HepG2 (cell line): ENCODE measurements around the gene CSE1L. TPM values are rescaled to one million over a fixed set of nuclear protein-coding genes. Genes with fewer than 3 reads are reported as not detected.

Experiments used
- ARNT2 ChIP-seq: sonication (generic); formaldehyde crosslinking; IDR thresholded peaks from 2 replicates; pipeline ENCODE4 v1.8.0; 2022; ENCODE audit warnings: mild to moderate bottlenecking, low read depth, missing genetic modification reagents, moderate library complexity
- FOXP1 ChIP-seq, 2 experiments: fragments of 450-650 bp in 1 of 2; IDR thresholded peaks; 2 replicates each; pipeline ENCODE4 v1.6.1; 2017 to 2018; ENCODE audit warnings: antibody characterized with exemption in 1 of 2
- KDM3A ChIP-seq: IDR thresholded peaks from 2 replicates; pipeline ENCODE4 v1.6.1; 2018; ENCODE audit warnings: low read depth, missing compliant biosample characterization
- KDM5B ChIP-seq: sonication (generic); formaldehyde crosslinking; IDR thresholded peaks from 2 replicates; pipeline ENCODE4 v1.4.0; 2020; ENCODE audit warnings: missing genetic modification reagents, mild to moderate bottlenecking, borderline replicate concordance
- NR2F1 ChIP-seq, 2 experiments: fragments of 450-650 bp in 1 of 2; formaldehyde crosslinking in 1 of 2; IDR thresholded peaks; 2 replicates each; pipeline versions ENCODE4 v1.5.0 to v1.6.1; 2016 to 2020; ENCODE audit warnings: mild to moderate bottlenecking in 1 of 2, missing compliant biosample characterization in 1 of 2, missing genetic modification reagents in 1 of 2, moderate library complexity in 1 of 2
- SAP130 ChIP-seq: IDR thresholded peaks from 2 replicates; pipeline ENCODE4 v1.6.1; 2016; ENCODE audit warnings: low read depth
- SNAPC2 ChIP-seq: sonication (generic); formaldehyde crosslinking; IDR thresholded peaks from 2 replicates; pipeline ENCODE4 v1.8.1; 2022; ENCODE audit warnings: mild to moderate bottlenecking, missing genetic modification reagents
- SOX13 ChIP-seq, 3 experiments: fragments of 450-650 bp in 1 of 3; sonication (generic) in 1 of 3; formaldehyde crosslinking in 1 of 3; IDR thresholded peaks in 2 of 3; conservative IDR thresholded peaks in 1 of 3; 2 replicates each; pipeline versions ENCODE4 v1.5.0 to v1.6.1; 2016 to 2020; ENCODE audit warnings: antibody characterized with exemption in 1 of 3, mild to moderate bottlenecking in 1 of 3, missing compliant biosample characterization in 1 of 3, missing genetic modification reagents in 1 of 3, moderate library complexity in 1 of 3
- ZMYM2 ChIP-seq: sonication (generic); formaldehyde crosslinking; IDR thresholded peaks from 2 replicates; pipeline ENCODE4 v1.8.0; 2022; ENCODE audit warnings: mild to moderate bottlenecking, missing genetic modification reagents
- ZMYM4 ChIP-seq: sonication (generic); formaldehyde crosslinking; IDR thresholded peaks from 2 replicates; pipeline ENCODE4 v1.8.1; 2023; ENCODE audit warnings: mild to moderate bottlenecking, missing genetic modification reagents
- ZNF430 ChIP-seq: sonication (generic); formaldehyde crosslinking; IDR thresholded peaks from 2 replicates; pipeline ENCODE4 v1.9.0; 2021; ENCODE audit warnings: mild to moderate bottlenecking, missing genetic modification reagents
- ZNF501 ChIP-seq: sonication (generic); formaldehyde crosslinking; IDR thresholded peaks from 2 replicates; pipeline ENCODE4 v1.5.1; 2020; ENCODE audit warnings: mild to moderate bottlenecking, moderate library complexity, missing genetic modification reagents
- ZNF562 ChIP-seq: sonication (generic); formaldehyde crosslinking; IDR thresholded peaks from 2 replicates; pipeline ENCODE4 v1.8.0; 2022; ENCODE audit warnings: missing genetic modification reagents, borderline replicate concordance
- ZNF761 ChIP-seq: sonication (generic); formaldehyde crosslinking; conservative IDR thresholded peaks from 2 replicates; pipeline ENCODE4 v1.4.0; 2020; ENCODE audit warnings: mild to moderate bottlenecking, missing genetic modification reagents
- polyA plus RNA-seq, 8 experiments: library from polyadenylated mRNA; depleted of rRNA in 3 of 8; stranded (reverse) in 7 of 8; unstranded in 1 of 8; fragments of >200 nt; fragmentation: Illumina TruSeq in 4 of 8; extraction: Trizol in 4 of 8; gene quantifications; 2 replicates each; pipeline versions ENCODE4 v1.2.1 to v1.2.3, GENCODE V29; 2011 to 2016; ENCODE audit warnings: low read depth in 4 of 8, missing spikeins in 1 of 8, mixed read lengths in 1 of 8; ENCODE audit not compliant: insufficient read depth in 1 of 8
- total RNA-seq, 5 experiments: library from RNA; depleted of rRNA; stranded (reverse); fragments of >200 nt; fragmentation: Illumina TruSeq; extraction: Trizol; gene quantifications; 2 replicates each; pipeline ENCODE4 v1.2.3, GENCODE V29; 2016; ENCODE audit warnings: low read depth in 1 of 5
- TF ChIP-seq, protein P1 (sequence below): sonication (generic); formaldehyde crosslinking; conservative IDR thresholded peaks from 2 replicates; pipeline ENCODE4 v1.4.0; 2020; ENCODE audit warnings: mild to moderate bottlenecking, missing genetic modification reagents, moderate library complexity
- TF ChIP-seq, protein P2 (sequence below): IDR thresholded peaks from 2 replicates; pipeline ENCODE4 v1.6.1; 2016; ENCODE audit warnings: low read depth
- TF ChIP-seq, protein P3 (sequence below): sonication (generic); formaldehyde crosslinking; IDR thresholded peaks from 2 replicates; pipeline ENCODE4 v1.8.0; 2022; ENCODE audit warnings: missing genetic modification reagents, mild to moderate bottlenecking, moderate library complexity, borderline replicate concordance
- TF ChIP-seq, protein P4 (sequence below): sonication (generic); formaldehyde crosslinking; IDR thresholded peaks from 2 replicates; pipeline ENCODE4 v1.5.0; 2020; ENCODE audit warnings: missing genetic modification reagents

Gene CSE1L
- total and polyA plus RNA-seq, 2 of the 13 experiments (the other 11 are each of a cell fraction or from before 2014, with no cell fraction given): 56.9 to 258 TPM

DNA sequence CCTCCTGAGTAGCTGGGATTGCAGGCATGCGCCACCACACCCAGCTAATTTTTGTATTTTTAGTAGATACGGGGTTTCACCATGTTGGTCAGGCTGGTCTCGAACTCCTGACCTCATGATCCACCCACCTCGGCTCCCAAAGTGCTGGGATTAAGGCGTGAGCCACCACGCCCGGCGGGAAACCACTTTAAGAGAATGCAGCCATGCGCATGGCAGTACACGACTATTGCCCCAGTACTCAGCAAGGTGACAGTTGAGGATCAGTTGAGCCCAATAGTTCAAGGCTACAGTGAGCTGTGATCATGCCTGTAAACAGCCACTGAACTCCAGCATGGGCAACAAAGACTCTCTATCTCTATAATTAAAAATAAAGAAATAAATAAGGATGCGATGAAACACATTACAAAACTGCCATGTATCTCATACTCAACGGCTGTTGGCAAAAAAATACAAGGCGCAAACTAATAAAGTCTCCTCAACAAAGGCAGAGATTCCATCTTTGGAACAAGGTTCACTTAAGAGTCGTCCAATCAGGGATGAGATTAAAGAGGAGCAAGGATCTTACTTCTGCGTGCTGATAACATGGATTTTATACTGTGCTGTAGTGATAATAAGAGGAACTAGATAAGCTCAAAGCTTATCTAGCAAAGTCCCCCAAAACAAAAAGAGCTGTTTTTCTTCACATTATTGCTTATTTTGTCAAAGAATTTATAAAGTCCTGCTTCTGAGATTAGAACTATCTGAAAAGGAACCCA lies 90.9 kb downstream of the CSE1L start (continued):
- TF ChIP-seq ZMYM2 (CRISPR knock-in tag) (0 out of 2 replicates have a peak, but pooled peaks have one; percentile 40), SNAPC2 (no peak), KDM3A (CRISPR knock-in tag) (0 out of 2 replicates have a peak, but pooled peaks have one; percentile 22), NR2F1 (CRISPR knock-in tag; IDR thresholded peaks at IDR 0.05) (peak in 1 of 2 experiments; percentile 48; a peak in 2 of 4 replicates), ZNF562 (CRISPR knock-in tag) (no peak), ARNT2 (CRISPR knock-in tag) (0 out of 2 replicates have a peak, but pooled peaks have one; percentile 10), ZNF430 (0 out of 2 replicates have a peak, but pooled peaks have one; percentile 44), SOX13 (IDR thresholded peaks at IDR 0.05) (no peak), SOX13 (CRISPR knock-in tag; conservative IDR thresholded peaks at IDR 0.05 in 1 of 2, IDR thresholded peaks at IDR 0.05 in 1 of 2) (0 out of 4 replicates have a peak, but pooled peaks of 1 of the 2 experiments have one; percentile 9), ZMYM4 (CRISPR knock-in tag) (peak; percentile 73), FOXP1 (IDR thresholded peaks at IDR 0.05) (no peak), FOXP1 (CRISPR knock-in tag; IDR thresholded peaks at IDR 0.05) (peak; percentile 51), ZNF501 (CRISPR knock-in tag) (peak; percentile 43), ZNF761 (CRISPR knock-in tag) (no peak), KDM5B (CRISPR knock-in tag) (peak; percentile 52; the same call in 1 of the 2 replicates), SAP130 (CRISPR knock-in tag) (peak; percentile 62)
- TF ChIP-seq, protein P1, sequence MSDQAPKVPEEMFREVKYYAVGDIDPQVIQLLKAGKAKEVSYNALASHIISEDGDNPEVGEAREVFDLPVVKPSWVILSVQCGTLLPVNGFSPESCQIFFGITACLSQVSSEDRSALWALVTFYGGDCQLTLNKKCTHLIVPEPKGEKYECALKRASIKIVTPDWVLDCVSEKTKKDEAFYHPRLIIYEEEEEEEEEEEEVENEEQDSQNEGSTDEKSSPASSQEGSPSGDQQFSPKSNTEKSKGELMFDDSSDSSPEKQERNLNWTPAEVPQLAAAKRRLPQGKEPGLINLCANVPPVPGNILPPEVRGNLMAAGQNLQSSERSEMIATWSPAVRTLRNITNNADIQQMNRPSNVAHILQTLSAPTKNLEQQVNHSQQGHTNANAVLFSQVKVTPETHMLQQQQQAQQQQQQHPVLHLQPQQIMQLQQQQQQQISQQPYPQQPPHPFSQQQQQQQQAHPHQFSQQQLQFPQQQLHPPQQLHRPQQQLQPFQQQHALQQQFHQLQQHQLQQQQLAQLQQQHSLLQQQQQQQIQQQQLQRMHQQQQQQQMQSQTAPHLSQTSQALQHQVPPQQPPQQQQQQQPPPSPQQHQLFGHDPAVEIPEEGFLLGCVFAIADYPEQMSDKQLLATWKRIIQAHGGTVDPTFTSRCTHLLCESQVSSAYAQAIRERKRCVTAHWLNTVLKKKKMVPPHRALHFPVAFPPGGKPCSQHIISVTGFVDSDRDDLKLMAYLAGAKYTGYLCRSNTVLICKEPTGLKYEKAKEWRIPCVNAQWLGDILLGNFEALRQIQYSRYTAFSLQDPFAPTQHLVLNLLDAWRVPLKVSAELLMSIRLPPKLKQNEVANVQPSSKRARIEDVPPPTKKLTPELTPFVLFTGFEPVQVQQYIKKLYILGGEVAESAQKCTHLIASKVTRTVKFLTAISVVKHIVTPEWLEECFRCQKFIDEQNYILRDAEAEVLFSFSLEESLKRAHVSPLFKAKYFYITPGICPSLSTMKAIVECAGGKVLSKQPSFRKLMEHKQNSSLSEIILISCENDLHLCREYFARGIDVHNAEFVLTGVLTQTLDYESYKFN (CRISPR knock-in tag): peak; percentile 27; the same call in 1 of the 2 replicates
- TF ChIP-seq, protein P2, sequence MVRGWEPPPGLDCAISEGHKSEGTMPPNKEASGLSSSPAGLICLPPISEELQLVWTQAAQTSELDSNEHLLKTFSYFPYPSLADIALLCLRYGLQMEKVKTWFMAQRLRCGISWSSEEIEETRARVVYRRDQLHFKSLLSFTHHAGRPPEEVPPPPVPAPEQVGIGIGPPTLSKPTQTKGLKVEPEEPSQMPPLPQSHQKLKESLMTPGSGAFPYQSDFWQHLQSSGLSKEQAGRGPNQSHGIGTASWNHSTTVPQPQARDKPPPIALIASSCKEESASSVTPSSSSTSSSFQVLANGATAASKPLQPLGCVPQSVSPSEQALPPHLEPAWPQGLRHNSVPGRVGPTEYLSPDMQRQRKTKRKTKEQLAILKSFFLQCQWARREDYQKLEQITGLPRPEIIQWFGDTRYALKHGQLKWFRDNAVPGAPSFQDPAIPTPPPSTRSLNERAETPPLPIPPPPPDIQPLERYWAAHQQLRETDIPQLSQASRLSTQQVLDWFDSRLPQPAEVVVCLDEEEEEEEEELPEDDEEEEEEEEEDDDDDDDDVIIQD: peak; percentile 96
- TF ChIP-seq, protein P3, sequence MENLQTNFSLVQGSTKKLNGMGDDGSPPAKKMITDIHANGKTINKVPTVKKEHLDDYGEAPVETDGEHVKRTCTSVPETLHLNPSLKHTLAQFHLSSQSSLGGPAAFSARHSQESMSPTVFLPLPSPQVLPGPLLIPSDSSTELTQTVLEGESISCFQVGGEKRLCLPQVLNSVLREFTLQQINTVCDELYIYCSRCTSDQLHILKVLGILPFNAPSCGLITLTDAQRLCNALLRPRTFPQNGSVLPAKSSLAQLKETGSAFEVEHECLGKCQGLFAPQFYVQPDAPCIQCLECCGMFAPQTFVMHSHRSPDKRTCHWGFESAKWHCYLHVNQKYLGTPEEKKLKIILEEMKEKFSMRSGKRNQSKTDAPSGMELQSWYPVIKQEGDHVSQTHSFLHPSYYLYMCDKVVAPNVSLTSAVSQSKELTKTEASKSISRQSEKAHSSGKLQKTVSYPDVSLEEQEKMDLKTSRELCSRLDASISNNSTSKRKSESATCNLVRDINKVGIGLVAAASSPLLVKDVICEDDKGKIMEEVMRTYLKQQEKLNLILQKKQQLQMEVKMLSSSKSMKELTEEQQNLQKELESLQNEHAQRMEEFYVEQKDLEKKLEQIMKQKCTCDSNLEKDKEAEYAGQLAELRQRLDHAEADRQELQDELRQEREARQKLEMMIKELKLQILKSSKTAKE (CRISPR knock-in tag): no peak
- TF ChIP-seq, protein P4, sequence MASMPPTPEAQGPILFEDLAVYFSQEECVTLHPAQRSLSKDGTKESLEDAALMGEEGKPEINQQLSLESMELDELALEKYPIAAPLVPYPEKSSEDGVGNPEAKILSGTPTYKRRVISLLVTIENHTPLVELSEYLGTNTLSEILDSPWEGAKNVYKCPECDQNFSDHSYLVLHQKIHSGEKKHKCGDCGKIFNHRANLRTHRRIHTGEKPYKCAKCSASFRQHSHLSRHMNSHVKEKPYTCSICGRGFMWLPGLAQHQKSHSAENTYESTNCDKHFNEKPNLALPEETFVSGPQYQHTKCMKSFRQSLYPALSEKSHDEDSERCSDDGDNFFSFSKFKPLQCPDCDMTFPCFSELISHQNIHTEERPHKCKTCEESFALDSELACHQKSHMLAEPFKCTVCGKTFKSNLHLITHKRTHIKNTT: no peak
